Endothelial cell of umbilical vein (primary cell): ENCODE data around the gene TOR4A. TPM values are rescaled to one million over a fixed set of nuclear protein-coding genes. Genes with fewer than 3 reads are reported as not detected.

Experiments used
- BruUV-seq: library from RNA; stranded (reverse); fragments of 400-500 nt; replicated peaks from 2 replicates; lab custom pipeline; 2021; lab: Mats Ljungman, UMichigan
- CTCF ChIA-PET: fragments of 300-600, 350-600 bp; sonication (Branson Sonifier 250); formaldehyde crosslinking; loops from one replicate; lab custom pipeline; 2021; ENCODE audit warnings: antibody characterized with exemption, inconsistent platforms; lab: Charles Lee
- POLR2A ChIA-PET: fragments of 300-600, 350-600 bp; sonication (Branson Sonifier 250); formaldehyde crosslinking; loops from one replicate; lab custom pipeline; 2021; ENCODE audit warnings: antibody characterized with exemption, inconsistent platforms; lab: Charles Lee
- DNase-seq: peaks from one replicate; pipeline ENCODE4 v3.0.0-alpha.2; 2011; ENCODE audit warnings: low read depth, low spot score
- FAIRE-seq: peaks from 2 replicates; lab custom pipeline; 2011; peaks lifted over from hg19 to GRCh38; lab: Jason Lieb, UNC
- H2AFZ ChIP-seq: 2 replicates; pipeline ENCODE4 v1.6.0; 2012; ENCODE audit warnings: low read depth, low read length, control low read depth, inconsistent platforms
- H3K27ac ChIP-seq: 2 replicates; pipeline ENCODE4 v1.5.1; 2011; ENCODE audit warnings: low read depth, mild to moderate bottlenecking, control low read depth, low read length, moderate library complexity; ENCODE audit not compliant: insufficient read depth
- H3K27me3 ChIP-seq, 2 experiments: 2 replicates each; pipeline versions ENCODE4 v1.6.0 to v1.6.1; 2011; ENCODE audit warnings: low read length in 2 of 2, mixed read lengths in 1 of 2; ENCODE audit not compliant: control insufficient read depth in 2 of 2, insufficient read depth in 2 of 2
- H3K36me3 ChIP-seq, 2 experiments: 2 replicates in 1 of 2; 3 replicates in 1 of 2; pipeline ENCODE4 v1.5.1; 2011; ENCODE audit warnings: low read length in 2 of 2, mild to moderate bottlenecking in 1 of 2, moderate library complexity in 1 of 2; ENCODE audit not compliant: control insufficient read depth in 2 of 2, insufficient read depth in 2 of 2; ENCODE audit errors: extremely low read depth in 1 of 2
- H3K4me1 ChIP-seq: 3 replicates; pipeline ENCODE4 v1.5.1; 2011; ENCODE audit warnings: mild to moderate bottlenecking, low read length; ENCODE audit not compliant: control insufficient read depth, insufficient read depth; ENCODE audit errors: extremely low read depth
- H3K4me2 ChIP-seq: 2 replicates; pipeline ENCODE4 v1.6.1; 2011; ENCODE audit warnings: low read length, control low read depth, mixed read lengths; ENCODE audit not compliant: insufficient read depth
- H3K4me3 ChIP-seq, 3 experiments: fragments of 200-600 bp in 1 of 3; sonication (generic), shearing (Covaris generic) in 1 of 3; replicated peaks in 1 of 3; 2 replicates each; pipeline ENCODE4 v1.5.1; 2011 to 2016; ENCODE audit warnings: control low read depth in 3 of 3, low read length in 3 of 3, mild to moderate bottlenecking in 2 of 3, inconsistent platforms in 1 of 3, low read depth in 1 of 3, moderate library complexity in 1 of 3; ENCODE audit not compliant: insufficient read depth in 1 of 3
- H3K79me2 ChIP-seq: 2 replicates; pipeline ENCODE4 v1.6.0; 2012; ENCODE audit warnings: low read length, inconsistent platforms; ENCODE audit not compliant: control insufficient read depth, insufficient read depth
- H3K9ac ChIP-seq: replicated peaks from 2 replicates; pipeline ENCODE3; 2011; ENCODE audit warnings: low read length, control low read depth; ENCODE audit not compliant: insufficient read depth; ENCODE audit errors: extremely low read depth
- H3K9me1 ChIP-seq: replicated peaks from 3 replicates; pipeline ENCODE4 v1.6.0; 2011; ENCODE audit warnings: mild to moderate bottlenecking, low read length; ENCODE audit not compliant: control insufficient read depth, insufficient read depth; ENCODE audit errors: extremely low read depth
- H3K9me3 ChIP-seq: replicated peaks from 2 replicates; pipeline ENCODE4 v1.5.1; 2012; ENCODE audit warnings: low read length, inconsistent platforms; ENCODE audit not compliant: control insufficient read depth, insufficient read depth
- H4K20me1 ChIP-seq: replicated peaks from 2 replicates; pipeline ENCODE3; 2011; ENCODE audit warnings: mild to moderate bottlenecking, low read length; ENCODE audit not compliant: control insufficient read depth, insufficient read depth; ENCODE audit errors: extremely low read depth
- FOS ChIP-seq: IDR thresholded peaks from 2 replicates; pipeline ENCODE4 v1.6.1; 2011; ENCODE audit warnings: mild to moderate bottlenecking, low read length, moderate library complexity, borderline replicate concordance; ENCODE audit not compliant: insufficient read depth
- GATA2 ChIP-seq: IDR thresholded peaks from 2 replicates; pipeline ENCODE4 v1.7.0; 2011; ENCODE audit warnings: low read depth, mild to moderate bottlenecking, moderate library complexity, mixed read lengths, low read length; ENCODE audit not compliant: insufficient read length, insufficient read depth
- JUN ChIP-seq: IDR thresholded peaks from 2 replicates; pipeline ENCODE4 v1.6.1; 2011; ENCODE audit warnings: borderline replicate concordance, low read depth; ENCODE audit not compliant: insufficient read length, insufficient read depth
- POLR2A ChIP-seq: IDR thresholded peaks from 2 replicates; pipeline ENCODE4 v1.6.1; 2012; ENCODE audit warnings: low read depth, mild to moderate bottlenecking, control low read depth, low read length
- POLR2AphosphoS5 ChIP-seq: IDR thresholded peaks from 2 replicates; pipeline ENCODE4 v1.6.1; 2012; ENCODE audit warnings: low read depth, mild to moderate bottlenecking, control low read depth, low read length, moderate library complexity; ENCODE audit not compliant: insufficient read depth
- dilution Hi-C: fragments of 300-500 bp; cut with MboI; formaldehyde crosslinking; loops from one replicate; pipeline ENCODE4 v1.15.0; 2019; ENCODE audit warnings: low sequenced_read_pairs; ENCODE audit not compliant: extremely low pct_ligation_motif_present
- intact Hi-C: fragments of 100-400 bp; cut with micrococcal nuclease; formaldehyde crosslinking; loops from one replicate; pipeline ENCODE4 v1.10.0; 2022
- polyA plus RNA-seq, 4 experiments: library from polyadenylated mRNA; depleted of rRNA in 3 of 4; stranded (reverse) in 3 of 4; unstranded in 1 of 4; fragments of >200 nt; gene quantifications; 2 replicates each; pipeline versions ENCODE4 v1.2.1 to v1.2.3, GENCODE V29; 2011 to 2012; ENCODE audit warnings: missing spikeins in 1 of 4
- total RNA-seq: library from RNA; stranded (reverse); gene quantifications from 2 replicates; pipeline ENCODE4 v1.2.3, GENCODE V29; 2021
- TF ChIP-seq, protein P1 (sequence below): IDR thresholded peaks from 2 replicates; pipeline ENCODE4 v1.6.1; 2011; ENCODE audit not compliant: insufficient read depth, insufficient read length

The TOR4A gene
- total and polyA plus RNA-seq, 2 donors (not counting 3 experiments of a cell fraction or from before 2014, with no cell fraction given) = 32.4 to 48.0 TPM

DNA sequence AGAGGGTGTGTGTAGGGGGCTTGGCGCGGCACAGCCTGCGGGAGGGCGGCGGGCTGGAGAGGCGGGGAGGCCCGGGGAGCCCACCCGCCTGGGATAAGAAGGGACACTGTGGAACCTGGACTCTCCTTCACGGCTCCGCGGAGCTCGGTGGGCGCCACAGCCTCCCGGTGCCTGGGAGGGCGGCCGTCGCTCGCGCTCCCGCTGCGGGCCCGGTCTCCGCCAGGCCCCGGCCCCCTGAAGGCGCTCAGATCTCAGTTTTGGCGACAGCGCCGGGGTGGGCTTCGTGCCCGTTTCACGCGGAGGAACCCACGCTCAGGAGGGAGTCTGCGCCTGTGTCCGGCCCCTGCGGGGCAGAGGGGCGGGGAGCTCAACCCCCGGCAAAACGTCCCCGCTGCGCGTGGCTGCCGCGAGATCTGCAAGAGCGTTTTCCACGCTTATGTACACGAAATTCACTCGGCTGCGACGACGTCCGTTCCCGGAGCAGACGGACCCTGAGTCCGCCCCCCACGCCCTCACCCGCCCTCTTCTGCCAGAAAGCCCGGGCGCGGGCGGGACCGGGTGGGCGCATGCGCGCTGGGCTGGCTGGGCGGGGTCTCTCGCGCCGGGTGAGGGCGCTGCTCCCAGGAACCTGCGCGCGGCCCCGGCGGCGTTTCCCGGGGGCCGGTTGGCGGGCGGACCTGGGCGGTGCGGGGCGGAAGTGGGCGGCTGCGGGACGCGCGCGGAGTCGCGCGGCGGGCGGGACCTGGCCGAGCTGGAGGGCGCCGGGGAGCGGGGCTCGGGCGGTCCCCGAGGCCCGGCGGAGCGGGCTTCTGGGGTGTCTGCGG is 22.7 kb upstream of the TOR4A start, which contains the start of gene NELFB:
Gene NELFB, plus strand, starts transcription at position 704 of the 824 bp plus-strand sequence.
- no peaks in the 10 kb centered on the region for H3K9me1 ChIP-seq
- H3K79me2 ChIP-seq = peaks cover 18% of the 10 kb centered on the region
- DNase-seq = peak; percentile 75
- intact Hi-C loops (loop anchor here (1.0 to 2.0 kb wide), 3 partner anchors 14 to 22 kb away; partner anchors contain the start of gene TOR4A), dilution Hi-C loops (no loop called here)
- H3K27ac ChIP-seq = no peak within 1 kb of the TSS
- peak within 1 kb of the TSS; percentile 83 for H3K4me2 ChIP-seq
- H3K9ac ChIP-seq = peak within 1 kb of the TSS; percentile 65
- no peaks in the 10 kb centered on the region for H4K20me1 ChIP-seq
- CTCF ChIA-PET = interaction anchor here (0.8 to 4.4 kb wide), 9 partner anchors 10 to 168 kb away, joined by 3 to 31 read pairs (median 6); partner anchors contain the start of genes EXD3, NOXA1, RNF224 and TOR4A
- H3K36me3 ChIP-seq = peaks cover 2 to 5% of the 10 kb centered on the region in 2 experiments
- TF ChIP-seq, protein P1, sequence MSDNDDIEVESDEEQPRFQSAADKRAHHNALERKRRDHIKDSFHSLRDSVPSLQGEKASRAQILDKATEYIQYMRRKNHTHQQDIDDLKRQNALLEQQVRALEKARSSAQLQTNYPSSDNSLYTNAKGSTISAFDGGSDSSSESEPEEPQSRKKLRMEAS = no peak
- TF ChIP-seq POLR2AphosphoS5 (peak; percentile 85), POLR2A (peak; percentile 85), GATA2 (no peak), FOS (no peak), JUN (no peak)
- H3K27me3 ChIP-seq = no peaks in the 10 kb centered on the region
- H3K4me1 ChIP-seq = peaks cover 14% of the 10 kb centered on the region
- peak within 1 kb of the TSS; percentile 97 for H2AFZ ChIP-seq
- peak within 1 kb of the TSS; percentile 41 to 94 (median 41) for H3K4me3 ChIP-seq
- no peaks in the 10 kb centered on the region for H3K9me3 ChIP-seq
- no TSS peak for BruUV-seq
- POLR2A ChIA-PET = interaction anchor here (0.5 to 4.9 kb wide), 2 partner anchors 12 to 230 kb away, joined by 3 to 66 read pairs; partner anchors contain the start of gene TUBB4B
- peak; percentile 78 for FAIRE-seq
